Measurements from ENCODE around the gene IGSF9B.

GRCh38 chr11:133925756-133926155 is 31.0 kb downstream of the IGSF9B start:
- TF ChIP-seq POU6F1 (CRISPR knock-in tag; IDR thresholded peaks at IDR 0.05; ENCODE audit: borderline replicate concordance, low read depth): no peak
- TF ChIP-seq PPARA (CRISPR knock-in tag; IDR thresholded peaks at IDR 0.05; ENCODE audit: borderline replicate concordance): no peak
- no peak for TF ChIP-seq ZC3H10 (CRISPR knock-in tag; IDR thresholded peaks at IDR 0.05)
- no peak for TF ChIP-seq RARB (CRISPR knock-in tag; IDR thresholded peaks at IDR 0.05)
- TF ChIP-seq PATZ1 (CRISPR knock-in tag; IDR thresholded peaks at IDR 0.05; ENCODE audit: borderline replicate concordance): no peak
- TF ChIP-seq SNAI2 (CRISPR knock-in tag; IDR thresholded peaks at IDR 0.05): no peak
- no peak for TF ChIP-seq CREB5 (CRISPR knock-in tag; IDR thresholded peaks at IDR 0.05; ENCODE audit: low read depth)
- no peak for TF ChIP-seq ZNF70 (CRISPR knock-in tag; IDR thresholded peaks at IDR 0.05)
- no peak for TF ChIP-seq ZFP3 (CRISPR knock-in tag; IDR thresholded peaks at IDR 0.05)
- no peak for TF ChIP-seq ZNF8 (CRISPR knock-in tag; IDR thresholded peaks at IDR 0.05)
- TF ChIP-seq ZFP30 (CRISPR knock-in tag; IDR thresholded peaks at IDR 0.05): no peak
- no peak for TF ChIP-seq CSDC2 (CRISPR knock-in tag; IDR thresholded peaks at IDR 0.05)
- no peak for TF ChIP-seq ESRRG (CRISPR knock-in tag; IDR thresholded peaks at IDR 0.05)
- no peak for TF ChIP-seq BACH2 (CRISPR knock-in tag; IDR thresholded peaks at IDR 0.05; ENCODE audit: borderline replicate concordance)
